Fibroblast of the aortic adventitia (primary cell): ENCODE measurements around the gene AFTPH. TPM values are rescaled to one million over a fixed set of nuclear protein-coding genes. Genes with fewer than 3 reads are reported as not detected.
A peak's percentile ranks its signal among the peaks of the same experiment; 100 is the strongest.

Experiments used
- DNase-seq: peaks from one replicate; pipeline ENCODE4 v3.0.0-alpha.2; 2010; ENCODE audit warnings: low read depth
- H3K4me3 ChIP-seq: 2 replicates; pipeline ENCODE4 v1.5.1; 2011; ENCODE audit warnings: low read depth, mild to moderate bottlenecking, control low read depth, low read length, moderate library complexity
- CTCF ChIP-seq: IDR thresholded peaks from 2 replicates; pipeline ENCODE4 v1.5.1; 2011; ENCODE audit warnings: mild to moderate bottlenecking, low read length, control low read depth, inconsistent platforms; ENCODE audit not compliant: insufficient read depth
- total RNA-seq: library from RNA; depleted of rRNA; stranded (reverse); fragments of >200 nt; gene quantifications from 2 replicates; pipeline ENCODE4 v1.2.3, GENCODE V29; 2012; ENCODE audit warnings: low replicate concordance

AFTPH gene
- total RNA-seq, 1 donor, result 23.6 TPM

GRCh38 chr2:64626963-64627760 is 103.0 kb downstream of the AFTPH start:
- no peak for DNase-seq
- H3K4me3 ChIP-seq, result no peak overlapping the region
- TF ChIP-seq CTCF, result no peak

DNA sequence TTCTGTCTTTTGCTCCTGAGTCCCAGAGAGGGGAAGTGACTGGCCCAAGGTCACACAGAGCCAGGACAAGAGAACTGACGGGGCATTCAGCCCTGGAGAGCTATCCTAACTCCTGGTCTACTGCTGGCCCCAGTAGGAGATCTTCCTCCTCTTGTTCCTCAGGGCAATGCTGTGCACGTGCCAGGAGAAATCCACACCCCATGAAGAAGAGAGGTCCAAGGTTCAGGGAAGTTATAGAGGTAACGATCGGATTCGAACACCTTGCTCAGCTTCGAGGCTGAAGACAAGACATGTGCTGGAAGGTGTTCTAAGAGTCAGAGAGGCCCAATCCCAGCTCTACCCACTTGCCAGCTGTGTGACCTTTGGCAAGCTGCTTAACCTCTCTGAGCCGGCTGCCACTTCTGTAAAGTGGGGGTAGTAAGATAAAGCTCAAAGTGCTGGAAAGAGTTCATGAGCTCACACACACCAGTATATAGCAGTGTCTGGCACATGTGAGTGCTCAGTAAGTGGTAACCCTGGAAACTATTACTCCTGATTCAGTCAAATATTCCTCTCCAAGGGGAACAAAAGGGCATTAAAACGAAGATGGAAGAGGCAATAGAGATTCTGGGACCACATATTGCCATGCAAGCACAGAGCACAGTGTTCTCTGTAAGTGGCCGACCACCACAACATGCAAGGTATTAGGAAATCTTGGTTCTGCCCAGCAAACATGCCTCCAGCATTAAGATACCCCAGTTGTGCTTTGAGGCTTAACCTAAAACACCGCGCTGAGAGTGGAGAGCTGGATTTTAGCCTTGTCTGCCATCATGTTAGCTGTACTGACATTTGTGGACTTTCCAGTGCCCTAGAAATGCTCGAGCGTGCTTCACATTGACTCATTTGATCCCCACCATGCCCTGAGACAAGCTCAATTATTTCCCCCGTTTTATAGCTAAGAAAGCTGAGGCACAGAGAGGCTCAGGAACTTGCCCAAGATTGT is 104.0 kb downstream of the AFTPH start:
- no peak overlapping the region for H3K4me3 ChIP-seq
- no peak for DNase-seq
- TF ChIP-seq CTCF, result no peak

DNA sequence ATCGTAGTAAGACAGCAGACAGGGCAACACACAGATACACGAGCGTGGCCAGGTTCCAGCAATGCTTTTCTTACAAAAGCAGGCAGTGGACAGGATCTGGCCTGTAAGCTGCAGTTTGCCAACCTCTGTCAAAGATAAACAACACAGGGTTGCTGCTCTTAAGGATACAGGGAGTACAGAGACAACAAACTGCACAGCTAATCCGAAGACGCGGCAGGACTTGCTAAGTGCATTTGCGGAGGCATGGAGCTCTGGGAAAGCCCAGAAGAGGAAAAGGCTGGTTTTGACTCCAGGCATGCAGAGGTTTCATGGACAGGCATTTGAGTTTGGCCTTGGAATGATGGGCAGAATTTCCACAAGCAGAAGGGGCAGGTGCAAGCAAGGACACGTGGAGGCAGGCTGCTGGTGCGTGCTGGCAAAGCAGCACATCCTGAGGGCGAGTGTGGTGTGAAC is 105.2 kb downstream of the AFTPH start:
- DNase-seq, result peak; percentile 31
- TF ChIP-seq CTCF, result no peak
- H3K4me3 ChIP-seq, result no peak overlapping the region

GRCh38 chr2:64629875-64630274 is 105.7 kb downstream of the AFTPH start:
- no peak overlapping the region for H3K4me3 ChIP-seq
- DNase-seq, result no peak
- TF ChIP-seq CTCF, result no peak

- H3K4me3 ChIP-seq, result no peak overlapping the region
- no peak for DNase-seq
- TF ChIP-seq CTCF, result no peak
These were observed 106.6 kb downstream of the AFTPH start for GRCh38 chr2:64630752-64631151.

DNA sequence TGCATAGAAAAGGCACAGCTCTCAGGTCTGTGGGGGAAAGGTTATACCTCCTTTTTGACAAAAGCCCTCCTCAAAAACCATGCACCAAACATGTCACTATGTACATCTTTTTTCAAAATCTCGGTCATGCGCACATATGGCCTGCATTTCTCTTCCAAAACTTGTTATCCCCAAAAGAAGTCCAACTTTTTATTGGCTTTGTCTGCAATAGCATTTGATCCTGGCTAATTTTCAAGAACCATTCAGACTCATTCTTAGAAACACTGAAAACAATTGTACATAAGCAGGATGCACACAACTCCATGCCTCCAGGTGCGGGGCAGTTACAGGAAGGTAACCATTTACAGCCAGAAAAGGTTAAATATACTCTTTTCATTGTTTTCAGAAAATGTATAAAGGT is 107.6 kb downstream of the AFTPH start:
- H3K4me3 ChIP-seq, result no peak overlapping the region
- no peak for DNase-seq
- TF ChIP-seq CTCF, result no peak
